ENCODE measurements around the gene RP9.
A peak's percentile ranks its signal among the peaks of the same experiment; 100 is the strongest.

The RP9 gene

GRCh38 chr7:33062023-33062781, 47.0 kb downstream of the RP9 start, which contains the start of gene NT5C3A:
Gene NT5C3A, minus strand, starts transcription at chr7:33062776. Its CDS starts 71 bp downstream, at chr7:33062705.
- peak in 2 of 3 experiments; percentile 44 to 87 for DNase-seq

GRCh38 chr7:33061282-33061937, 47.8 kb downstream of the RP9 start:
- DNase-seq, result peak in 1 of 3 experiments; percentile 57

- no peak for DNase-seq
Observed at GRCh38 chr7:33059635-33060034, 49.6 kb downstream of the RP9 start.

GRCh38 chr7:33055158-33055557, 54.0 kb downstream of the RP9 start:
- DNase-seq, result no peak

- no peak for DNase-seq
Observed at GRCh38 chr7:33054261-33054964, 54.8 kb downstream of the RP9 start.

GRCh38 chr7:33053721-33054120, 55.5 kb downstream of the RP9 start:
- no peak for DNase-seq

- peak; percentile 12 to 77 (median 43) for DNase-seq
Observed at GRCh38 chr7:33050535-33051318, 58.5 kb downstream of the RP9 start.

- no peak for DNase-seq
Observed at GRCh38 chr7:33048704-33049103, 60.5 kb downstream of the RP9 start.

GRCh38 chr7:33048257-33048656, 60.9 kb downstream of the RP9 start:
- no peak for DNase-seq

- no peak for DNase-seq
Observed at GRCh38 chr7:33044986-33045385, 64.2 kb downstream of the RP9 start.

All from NCI-H1417 (cell line).